ENCODE measurements around the gene LHX4. TPM values are rescaled to one million over a fixed set of nuclear protein-coding genes. Genes with fewer than 3 reads are reported as not detected.

Gene LHX4
- total and polyA plus RNA-seq, 9 of the 15 experiments (the other 6 are each of a cell fraction or from before 2014, with no cell fraction given) = 0.01 to 0.11 (median 0.07) TPM; not detected in 5

GRCh38 chr1:180256341-180257027 is 26.4 kb downstream of the LHX4 start (continued):
- TF ChIP-seq PHB2 (IDR thresholded peaks at IDR 0.05; ENCODE audit: low read depth) (no peak), CHCHD3 (CRISPR knock-in tag; IDR thresholded peaks at IDR 0.05) (no peak), ZBTB12 (CRISPR knock-in tag; IDR thresholded peaks at IDR 0.05) (no peak)

GRCh38 chr1:180257028-180257386 is 26.9 kb downstream of the LHX4 start:
- in situ Hi-C loops (cut with MboI) (loop anchor here (25.0 kb wide), 1 partner anchor 905 kb away; no protein-coding TSS in a partner anchor), intact Hi-C loops (cut with micrococcal nuclease) (no loop called here)
- Histone ChIP-seq H3K27ac (ENCODE audit: extremely low read depth, low read depth, low read length) (no peak overlapping the region), H2AFZ (ENCODE audit: low read depth, low read length) (no peak overlapping the region), H4K20me1 (replicated peaks; ENCODE audit: control insufficient read depth, insufficient read depth, low read length) (peaks cover under 1% of the 10 kb centered on the region; the same call in 1 of the 2 replicates), H3K4me3 (no peak overlapping the region), H3K36me3 (ENCODE audit: control insufficient read depth, insufficient read depth, low read length) (no peaks in the 10 kb centered on the region), H3K9me1 (ENCODE audit: control insufficient read depth, insufficient read depth, low read length) (no peaks in the 10 kb centered on the region), H3K9me3 (replicated peaks; ENCODE audit: control insufficient read depth, insufficient read depth, low read depth, low read length) (no peaks in the 10 kb centered on the region), H3K27me3 (ENCODE audit: control insufficient read depth in 2 of 2, insufficient read depth in 2 of 2, low read length in 2 of 2) (peaks cover 47 to 75% of the 10 kb centered on the region in 2 experiments; a peak in 4 of 5 replicates), H3K4me1 (replicated peaks in 1 of 2; ENCODE audit: control insufficient read depth in 2 of 2, insufficient read depth in 2 of 2, low read length in 2 of 2) (peaks cover 0 to 35% of the 10 kb centered on the region in 2 experiments; a peak in 2 of 5 replicates), H3K4me2 (ENCODE audit: insufficient read depth, low read length) (no peak overlapping the region), H3K9ac (ENCODE audit: insufficient read depth in 1 of 2, low read depth in 2 of 2, low read length in 2 of 2) (no peak overlapping the region), H3K79me2 (ENCODE audit: control insufficient read depth, insufficient read depth, low read length) (no peaks in the 10 kb centered on the region)
- no peak for DNase-seq (ENCODE audit: extremely low read depth in 1 of 4, low spot score in 3 of 4)
- peak; percentile 72 for TF ChIP-seq ZFP36 (IDR thresholded peaks at IDR 0.05; ENCODE audit: low read depth, low read length, partially characterized antibody)
- TF ChIP-seq COPS2 (conservative IDR thresholded peaks at IDR 0.05) = no peak
- TF ChIP-seq IRF2 (CRISPR knock-in tag; IDR thresholded peaks at IDR 0.05) = no peak
- no peak for TF ChIP-seq HNRNPL (IDR thresholded peaks at IDR 0.05; ENCODE audit: low read depth, low read length)
- TF ChIP-seq ESRRA (IDR thresholded peaks at IDR 0.05; ENCODE audit: borderline replicate concordance, low read depth) = 0 out of 2 replicates have a peak, but pooled peaks have one; percentile 53
- ATAC-seq = no peak
- POLR2A ChIA-PET = interaction anchor here (0.6 kb wide), 1 partner anchor 25 kb away, joined by 3 read pairs; no protein-coding TSS in a partner anchor
- no TSS peak for BruUV-seq (replicated peaks)
- WGBS (ENCODE audit: insufficient coverage, low coverage, missing lambda C conversion rate) = 10% methylated on average over 5 of the region's 5 CpGs
- FAIRE-seq = peak; percentile 76
- CTCF ChIA-PET (ENCODE audit: low intra/inter-chr PET ratio) = no interaction called here

Measured in K562 (cell line).